HEK293 (cell line): ENCODE measurements around the gene LIPH.
A peak's percentile ranks its signal among the peaks of the same experiment; 100 is the strongest.

ENCODE experiments used
- CTCF ChIA-PET: fragments of 350-600 bp; formaldehyde crosslinking; extraction: SDS; loops from one replicate; lab custom pipeline; 2021; ENCODE audit warnings: antibody characterized with exemption; lab: Yijun Ruan, JAX
- POLR2A ChIA-PET: fragments of 300-600 bp; formaldehyde crosslinking; extraction: SDS; loops from one replicate; lab custom pipeline; 2020; ENCODE audit warnings: antibody characterized with exemption, inconsistent platforms; lab: Yijun Ruan, JAX
- H3K27ac ChIP-seq: fragments of 200-500 bp; sonication (Bioruptor generic); 2 replicates; pipeline ENCODE4 v1.5.1; 2014; ENCODE audit warnings: low read depth, low read length, control low read depth, inconsistent platforms; ENCODE audit errors: extremely low read depth
- H3K36me3 ChIP-seq, 2 experiments: fragments of 200-500 bp in 1 of 2; sonication (Bioruptor generic) in 1 of 2; 1 replicate in 1 of 2; 2 replicates in 1 of 2; pipeline ENCODE4 v1.5.1; 2014 to 2017; ENCODE audit warnings: inconsistent platforms in 2 of 2, low read length in 2 of 2; ENCODE audit not compliant: control insufficient read depth in 2 of 2, insufficient read depth in 1 of 2
- H3K4me1 ChIP-seq: fragments of 200-500 bp; sonication (Bioruptor generic); 2 replicates; pipeline ENCODE4 v1.5.1; 2014; ENCODE audit warnings: mild to moderate bottlenecking, low read length, inconsistent platforms; ENCODE audit not compliant: control insufficient read depth, insufficient read depth
- H3K4me3 ChIP-seq: 2 replicates; pipeline ENCODE4 v1.5.1; 2011; ENCODE audit warnings: low read depth, mild to moderate bottlenecking, control low read depth, low read length, moderate library complexity
- H3K9me3 ChIP-seq: fragments of 200-500 bp; sonication (Bioruptor generic); 2 replicates; pipeline ENCODE4 v1.5.1; 2014; ENCODE audit warnings: low read depth, low read length, inconsistent platforms; ENCODE audit not compliant: control insufficient read depth, insufficient read depth
- HOXD13 ChIP-seq: sonication (generic); formaldehyde crosslinking; IDR thresholded peaks from 2 replicates; pipeline ENCODE4 v1.8.0; 2022; ENCODE audit warnings: missing genetic modification reagents, borderline replicate concordance
- REPIN1 ChIP-seq: fragments of 450-650 bp; formaldehyde crosslinking; IDR thresholded peaks from 2 replicates; pipeline ENCODE4 v1.5.1; 2017; ENCODE audit warnings: missing biosample characterization, missing genetic modification characterization, low read depth
- SALL2 ChIP-seq: fragments of 450-650 bp; formaldehyde crosslinking; IDR thresholded peaks from 2 replicates; pipeline ENCODE4 v1.5.0; 2017; ENCODE audit warnings: missing biosample characterization, mild to moderate bottlenecking, missing genetic modification characterization, borderline replicate concordance
- YY2 ChIP-seq: fragments of 450-650 bp; formaldehyde crosslinking; IDR thresholded peaks from 2 replicates; pipeline ENCODE4 v1.5.1; 2016; ENCODE audit warnings: missing biosample characterization, missing genetic modification characterization
- ZEB2 ChIP-seq: fragments of 450-650 bp; formaldehyde crosslinking; IDR thresholded peaks from 2 replicates; pipeline ENCODE4 v1.5.1; 2016; ENCODE audit warnings: missing biosample characterization, missing genetic modification characterization
- ZNF114 ChIP-seq: fragments of 450-650 bp; formaldehyde crosslinking; IDR thresholded peaks from 2 replicates; pipeline ENCODE4 v1.5.0; 2017; ENCODE audit warnings: missing biosample characterization, missing genetic modification characterization
- ZNF157 ChIP-seq: fragments of 450-650 bp; formaldehyde crosslinking; IDR thresholded peaks from 2 replicates; pipeline ENCODE4 v1.5.1; 2016; ENCODE audit warnings: missing biosample characterization, missing genetic modification characterization
- ZNF16 ChIP-seq: fragments of 450-650 bp; formaldehyde crosslinking; IDR thresholded peaks from 2 replicates; pipeline ENCODE4 v1.5.1; 2016; ENCODE audit warnings: low read depth, missing biosample characterization, missing genetic modification characterization
- ZNF174 ChIP-seq: fragments of 450-650 bp; formaldehyde crosslinking; IDR thresholded peaks from 2 replicates; pipeline ENCODE4 v1.5.0; 2017; ENCODE audit warnings: missing biosample characterization, mild to moderate bottlenecking, missing genetic modification characterization
- ZNF266 ChIP-seq: fragments of 450-650 bp; formaldehyde crosslinking; IDR thresholded peaks from 2 replicates; pipeline ENCODE4 v1.5.1; 2016; ENCODE audit warnings: missing biosample characterization, missing genetic modification characterization, low read depth
- ZNF302 ChIP-seq: fragments of 450-650 bp; formaldehyde crosslinking; IDR thresholded peaks from 2 replicates; pipeline ENCODE4 v1.5.1; 2016; ENCODE audit warnings: missing biosample characterization, missing genetic modification characterization, low read depth
- ZNF335 ChIP-seq: fragments of 450-650 bp; formaldehyde crosslinking; conservative IDR thresholded peaks from 2 replicates; pipeline ENCODE4 v1.5.1; 2016; ENCODE audit warnings: missing biosample characterization, missing genetic modification characterization
- ZNF341 ChIP-seq: fragments of 450-650 bp; formaldehyde crosslinking; IDR thresholded peaks from 2 replicates; pipeline ENCODE4; 2016; ENCODE audit warnings: low read depth, missing biosample characterization, missing genetic modification characterization
- ZNF37A ChIP-seq: fragments of 450-650 bp; IDR thresholded peaks from 2 replicates; pipeline ENCODE4 v1.5.1; 2018; ENCODE audit warnings: missing biosample characterization, missing genetic modification characterization
- ZNF423 ChIP-seq: fragments of 450-650 bp; formaldehyde crosslinking; IDR thresholded peaks from 2 replicates; pipeline ENCODE4 v1.5.1; 2016; ENCODE audit warnings: missing biosample characterization, missing genetic modification characterization
- ZNF558 ChIP-seq: fragments of 450-650 bp; formaldehyde crosslinking; IDR thresholded peaks from 2 replicates; pipeline ENCODE4 v1.5.1; 2016; ENCODE audit warnings: missing biosample characterization, missing genetic modification characterization
- ZNF610 ChIP-seq: fragments of 450-650 bp; formaldehyde crosslinking; IDR thresholded peaks from 2 replicates; pipeline ENCODE4 v1.5.1; 2016; ENCODE audit warnings: missing biosample characterization, missing genetic modification characterization, borderline replicate concordance
- ZNF626 ChIP-seq: fragments of 450-650 bp; sonication (Bioruptor Pico); formaldehyde crosslinking; IDR thresholded peaks from 2 replicates; pipeline ENCODE4 v1.5.1; 2018; ENCODE audit warnings: missing biosample characterization, missing genetic modification characterization, inconsistent platforms
- ZNF660 ChIP-seq: fragments of 450-650 bp; IDR thresholded peaks from 2 replicates; pipeline ENCODE4 v1.5.1; 2018; ENCODE audit warnings: missing biosample characterization, mild to moderate bottlenecking, missing genetic modification characterization
- ZNF830 ChIP-seq: fragments of 450-650 bp; IDR thresholded peaks from 2 replicates; pipeline ENCODE4 v1.5.0; 2018; ENCODE audit warnings: missing biosample characterization, missing genetic modification characterization, low read depth, mild to moderate bottlenecking, moderate library complexity
- TF ChIP-seq, protein P1 (sequence below): fragments of 450-650 bp; formaldehyde crosslinking; IDR thresholded peaks from 2 replicates; pipeline ENCODE4 v1.5.1; 2016; ENCODE audit warnings: missing biosample characterization, missing genetic modification characterization
- TF ChIP-seq, protein P2 (sequence below): fragments of 450-650 bp; formaldehyde crosslinking; IDR thresholded peaks from 2 replicates; pipeline ENCODE4 v1.5.1; 2016; ENCODE audit warnings: missing biosample characterization, missing genetic modification characterization

Gene LIPH

DNA sequence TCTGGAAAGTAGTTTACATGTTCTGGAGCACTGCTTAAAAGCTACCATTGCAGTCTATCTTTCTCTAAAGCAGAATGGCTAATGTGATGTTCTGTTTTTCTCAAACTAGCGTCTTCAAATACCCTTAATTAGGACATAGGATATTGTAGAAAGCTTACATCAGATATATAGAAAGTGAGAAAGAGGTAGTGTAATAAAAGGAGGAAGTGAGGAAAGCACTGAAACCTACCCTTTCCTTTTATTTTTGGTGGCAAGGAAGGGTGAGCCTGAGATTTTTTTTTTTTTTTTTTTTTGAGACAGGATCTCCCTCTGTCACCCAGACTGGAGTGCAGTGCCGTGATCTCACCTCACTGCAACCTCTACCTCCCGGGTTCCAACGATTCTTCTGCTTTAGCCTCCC, 43.1 kb upstream of the LIPH start:
- POLR2A ChIA-PET, result interaction anchor here (0.5 to 1.9 kb wide), 2 partner anchors 8 to 10 kb away, joined by 5 read pairs; partner anchors contain the start of gene SENP2
- Histone ChIP-seq H3K4me1 (no peaks in the 10 kb centered on the region), H3K27ac (no peak overlapping the region), H3K4me3 (no peak overlapping the region)
- no peak for TF ChIP-seq ZEB2 (tag by site-specific recombination)
- no peak for TF ChIP-seq YY2 (tag by site-specific recombination)
- no peak for TF ChIP-seq ZNF335 (tag by site-specific recombination)
- TF ChIP-seq ZNF16 (tag by site-specific recombination), result no peak
- TF ChIP-seq SALL2 (tag by site-specific recombination), result no peak
- TF ChIP-seq ZNF626 (tag by site-specific recombination), result no peak
- TF ChIP-seq ZNF266 (tag by site-specific recombination), result no peak
- no peak for TF ChIP-seq ZNF174 (tag by site-specific recombination)
- TF ChIP-seq ZNF341 (tag by site-specific recombination), result no peak
- TF ChIP-seq, all 188 proteins: peak for 0
- CTCF ChIA-PET, result interaction anchor here (0.7 to 0.9 kb wide), 2 partner anchors 18 to 1610 kb away, joined by 3 to 4 read pairs; no protein-coding TSS in a partner anchor
- Histone ChIP-seq H3K36me3 (peaks cover 9 to 54% of the 10 kb centered on the region in 2 experiments; a peak in 2 of 3 replicates), H3K9me3 (no peaks in the 10 kb centered on the region)

DNA sequence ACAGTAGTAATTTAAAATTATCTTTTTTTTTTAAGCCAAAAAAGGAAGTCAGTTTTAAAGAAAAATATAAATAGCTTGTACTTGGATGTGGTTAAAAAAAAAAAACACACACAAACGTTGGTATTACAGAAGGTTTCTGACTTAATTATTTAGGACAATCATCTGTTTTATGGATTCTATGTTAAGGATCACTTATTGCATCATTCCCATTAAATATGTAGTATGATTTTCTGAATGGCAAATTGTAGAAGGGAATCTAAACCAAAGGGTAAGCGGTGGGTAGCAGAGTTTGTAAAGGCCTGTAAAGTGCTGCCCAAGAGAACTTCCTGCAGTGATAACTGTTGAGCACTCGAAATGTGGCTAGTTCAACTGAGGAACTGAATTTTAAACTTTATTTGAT, 41.7 kb upstream of the LIPH start:
- Histone ChIP-seq H3K27ac (no peak overlapping the region), H3K9me3 (no peaks in the 10 kb centered on the region), H3K36me3 (peaks cover 9 to 48% of the 10 kb centered on the region in 2 experiments; a peak in 2 of 3 replicates), H3K4me1 (no peaks in the 10 kb centered on the region), H3K4me3 (no peak overlapping the region)
- TF ChIP-seq ZNF37A (tag by site-specific recombination) (no peak), REPIN1 (tag by site-specific recombination) (no peak), ZNF114 (tag by site-specific recombination) (no peak), ZNF157 (tag by site-specific recombination) (no peak), ZNF558 (no peak), ZNF423 (tag by site-specific recombination) (no peak), HOXD13 (no peak), ZNF610 (tag by site-specific recombination) (no peak), SALL2 (tag by site-specific recombination) (no peak), ZNF302 (no peak), ZNF830 (no peak)
- TF ChIP-seq, protein P1, sequence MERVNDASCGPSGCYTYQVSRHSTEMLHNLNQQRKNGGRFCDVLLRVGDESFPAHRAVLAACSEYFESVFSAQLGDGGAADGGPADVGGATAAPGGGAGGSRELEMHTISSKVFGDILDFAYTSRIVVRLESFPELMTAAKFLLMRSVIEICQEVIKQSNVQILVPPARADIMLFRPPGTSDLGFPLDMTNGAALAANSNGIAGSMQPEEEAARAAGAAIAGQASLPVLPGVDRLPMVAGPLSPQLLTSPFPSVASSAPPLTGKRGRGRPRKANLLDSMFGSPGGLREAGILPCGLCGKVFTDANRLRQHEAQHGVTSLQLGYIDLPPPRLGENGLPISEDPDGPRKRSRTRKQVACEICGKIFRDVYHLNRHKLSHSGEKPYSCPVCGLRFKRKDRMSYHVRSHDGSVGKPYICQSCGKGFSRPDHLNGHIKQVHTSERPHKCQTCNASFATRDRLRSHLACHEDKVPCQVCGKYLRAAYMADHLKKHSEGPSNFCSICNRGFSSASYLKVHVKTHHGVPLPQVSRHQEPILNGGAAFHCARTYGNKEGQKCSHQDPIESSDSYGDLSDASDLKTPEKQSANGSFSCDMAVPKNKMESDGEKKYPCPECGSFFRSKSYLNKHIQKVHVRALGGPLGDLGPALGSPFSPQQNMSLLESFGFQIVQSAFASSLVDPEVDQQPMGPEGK (tag by site-specific recombination), result no peak
- ChIA-PET POLR2A (no interaction called here), CTCF (interaction anchor here (0.6 kb wide), 1 partner anchor 338 kb away, joined by 5 read pairs; no protein-coding TSS in a partner anchor)

DNA sequence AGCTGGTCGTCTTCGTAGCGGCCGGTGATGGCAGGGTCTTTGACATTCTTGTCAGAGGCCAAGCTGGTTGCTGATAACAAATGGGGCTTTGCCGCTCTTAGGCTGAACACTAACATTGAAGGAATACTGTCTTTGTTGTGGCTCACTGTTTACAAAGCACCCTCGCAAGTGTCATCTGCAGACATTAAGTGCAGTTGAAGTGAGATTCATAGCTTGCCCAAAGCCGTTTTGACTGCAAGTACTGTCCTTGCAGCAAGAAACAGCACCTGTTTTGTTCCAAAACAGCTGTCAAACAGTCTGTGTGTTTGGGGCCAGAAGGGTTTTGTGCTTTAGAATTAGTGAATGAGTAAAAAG, 34.3 kb upstream of the LIPH start:
- TF ChIP-seq ZNF660 (tag by site-specific recombination), result 0 out of 2 replicates have a peak, but pooled peaks have one; percentile 1
- TF ChIP-seq, protein P2, sequence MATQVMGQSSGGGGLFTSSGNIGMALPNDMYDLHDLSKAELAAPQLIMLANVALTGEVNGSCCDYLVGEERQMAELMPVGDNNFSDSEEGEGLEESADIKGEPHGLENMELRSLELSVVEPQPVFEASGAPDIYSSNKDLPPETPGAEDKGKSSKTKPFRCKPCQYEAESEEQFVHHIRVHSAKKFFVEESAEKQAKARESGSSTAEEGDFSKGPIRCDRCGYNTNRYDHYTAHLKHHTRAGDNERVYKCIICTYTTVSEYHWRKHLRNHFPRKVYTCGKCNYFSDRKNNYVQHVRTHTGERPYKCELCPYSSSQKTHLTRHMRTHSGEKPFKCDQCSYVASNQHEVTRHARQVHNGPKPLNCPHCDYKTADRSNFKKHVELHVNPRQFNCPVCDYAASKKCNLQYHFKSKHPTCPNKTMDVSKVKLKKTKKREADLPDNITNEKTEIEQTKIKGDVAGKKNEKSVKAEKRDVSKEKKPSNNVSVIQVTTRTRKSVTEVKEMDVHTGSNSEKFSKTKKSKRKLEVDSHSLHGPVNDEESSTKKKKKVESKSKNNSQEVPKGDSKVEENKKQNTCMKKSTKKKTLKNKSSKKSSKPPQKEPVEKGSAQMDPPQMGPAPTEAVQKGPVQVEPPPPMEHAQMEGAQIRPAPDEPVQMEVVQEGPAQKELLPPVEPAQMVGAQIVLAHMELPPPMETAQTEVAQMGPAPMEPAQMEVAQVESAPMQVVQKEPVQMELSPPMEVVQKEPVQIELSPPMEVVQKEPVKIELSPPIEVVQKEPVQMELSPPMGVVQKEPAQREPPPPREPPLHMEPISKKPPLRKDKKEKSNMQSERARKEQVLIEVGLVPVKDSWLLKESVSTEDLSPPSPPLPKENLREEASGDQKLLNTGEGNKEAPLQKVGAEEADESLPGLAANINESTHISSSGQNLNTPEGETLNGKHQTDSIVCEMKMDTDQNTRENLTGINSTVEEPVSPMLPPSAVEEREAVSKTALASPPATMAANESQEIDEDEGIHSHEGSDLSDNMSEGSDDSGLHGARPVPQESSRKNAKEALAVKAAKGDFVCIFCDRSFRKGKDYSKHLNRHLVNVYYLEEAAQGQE (tag by site-specific recombination), result no peak
- Histone ChIP-seq H3K36me3 (peaks cover 3 to 8% of the 10 kb centered on the region in 2 experiments; a peak in 2 of 3 replicates), H3K9me3 (no peaks in the 10 kb centered on the region), H3K4me1 (no peaks in the 10 kb centered on the region), H3K4me3 (peak overlapping the region; percentile 85), H3K27ac (peak overlapping the region; percentile 53)
- ChIA-PET POLR2A (interaction anchor here (0.7 to 2.1 kb wide), 10 partner anchors 9 to 231 kb away, joined by 3 to 12 read pairs (median 4); partner anchors contain the start of genes LIPH and TMEM41A), CTCF (interaction anchor here (1.8 to 2.3 kb wide), 2 partner anchors 12 to 126 kb away, joined by 5 to 10 read pairs; no protein-coding TSS in a partner anchor)
